ENCODE results near the gene MPPED1. TPM values are rescaled to one million over a fixed set of nuclear protein-coding genes. Genes with fewer than 3 reads are reported as not detected.

The MPPED1 gene
- total RNA-seq, 2 donors from 2014 or later: 0.11 to 0.59 TPM

- 60% methylated on average over 3 of the region's 3 CpGs for WGBS, 2 experiments (ENCODE audit: insufficient coverage in 1 of 2, insufficient read length in 1 of 2)
- Histone ChIP-seq H3K36me3 (ENCODE audit: control insufficient read depth, insufficient read depth, low read length) (no peaks in the 10 kb centered on the region), H3K27ac (ENCODE audit: low read depth, low read length) (no peak overlapping the region), H3K9ac (ENCODE audit: extremely low read depth, low read length, poor library complexity, severe bottlenecking) (no peak overlapping the region), H3K4me1 (ENCODE audit: control insufficient read depth, insufficient read depth, low read length) (peaks cover 3% of the 10 kb centered on the region), H3K27me3 (ENCODE audit: control insufficient read depth, insufficient read depth, low read length, poor library complexity, severe bottlenecking) (no peaks in the 10 kb centered on the region), H3K4me3 (ENCODE audit: low read length) (no peak overlapping the region), H3K9me3 (ENCODE audit: control insufficient read depth, low read length) (no peaks in the 10 kb centered on the region)
- Mint-ChIP-seq H3K9me3 (no peaks in the 10 kb centered on the region), H3K4me3 (no peak overlapping the region), H3K27me3 (ENCODE audit: insufficient read depth) (peaks cover 2% of the 10 kb centered on the region), H3K27ac (no peak overlapping the region), H3K36me3 (ENCODE audit: low read depth) (no peaks in the 10 kb centered on the region), H3K4me1 (peaks cover 7% of the 10 kb centered on the region)
- TF ChIP-seq CTCF (conservative IDR thresholded peaks at IDR 0.05): no peak
- no peak for DNase-seq
Observed at GRCh38 chr22:43491177-43491576, 79.4 kb downstream of the MPPED1 start.

- 85 to 100% methylated on average over 1 of the region's 1 CpG for WGBS, 2 experiments (ENCODE audit: insufficient coverage in 1 of 2, insufficient read length in 1 of 2)
- Histone ChIP-seq H3K9me3 (ENCODE audit: control insufficient read depth, low read length) (no peaks in the 10 kb centered on the region), H3K4me1 (ENCODE audit: control insufficient read depth, insufficient read depth, low read length) (peaks cover 3% of the 10 kb centered on the region), H3K27me3 (ENCODE audit: control insufficient read depth, insufficient read depth, low read length, poor library complexity, severe bottlenecking) (no peaks in the 10 kb centered on the region), H3K4me3 (ENCODE audit: low read length) (no peak overlapping the region), H3K27ac (ENCODE audit: low read depth, low read length) (no peak overlapping the region), H3K9ac (ENCODE audit: extremely low read depth, low read length, poor library complexity, severe bottlenecking) (no peak overlapping the region), H3K36me3 (ENCODE audit: control insufficient read depth, insufficient read depth, low read length) (no peaks in the 10 kb centered on the region)
- Mint-ChIP-seq H3K27me3 (ENCODE audit: insufficient read depth) (peaks cover 2% of the 10 kb centered on the region), H3K9me3 (no peaks in the 10 kb centered on the region), H3K4me1 (peaks cover 7% of the 10 kb centered on the region), H3K27ac (no peak overlapping the region), H3K36me3 (ENCODE audit: low read depth) (no peaks in the 10 kb centered on the region), H3K4me3 (no peak overlapping the region)
- TF ChIP-seq CTCF (conservative IDR thresholded peaks at IDR 0.05): no peak
- no peak for DNase-seq
Observed at GRCh38 chr22:43491737-43492136, 79.9 kb downstream of the MPPED1 start.

GRCh38 chr22:43493297-43493696 lies 81.5 kb downstream of the MPPED1 start:
- no peak overlapping the region for H3K27ac Mint-ChIP-seq
- H3K4me1 Mint-ChIP-seq: peaks cover 6% of the 10 kb centered on the region
- no peaks in the 10 kb centered on the region for H3K36me3 Mint-ChIP-seq (ENCODE audit: low read depth)
- no peaks in the 10 kb centered on the region for H3K9me3 ChIP-seq (ENCODE audit: control insufficient read depth, low read length)
- no peak overlapping the region for H3K4me3 Mint-ChIP-seq
- no peak for DNase-seq
- no peak for TF ChIP-seq CTCF (conservative IDR thresholded peaks at IDR 0.05)
- H3K27me3 Mint-ChIP-seq (ENCODE audit: insufficient read depth): peaks cover 2% of the 10 kb centered on the region
- WGBS, 2 experiments (ENCODE audit: insufficient coverage in 1 of 2, insufficient read length in 1 of 2): 76 to 90% methylated on average over 3 to 5 of the region's 5 CpGs
- no peak overlapping the region for H3K27ac ChIP-seq (ENCODE audit: low read depth, low read length)
- no peaks in the 10 kb centered on the region for H3K4me1 ChIP-seq (ENCODE audit: control insufficient read depth, insufficient read depth, low read length)
- no peaks in the 10 kb centered on the region for H3K27me3 ChIP-seq (ENCODE audit: control insufficient read depth, insufficient read depth, low read length, poor library complexity, severe bottlenecking)
- no peak overlapping the region for H3K9ac ChIP-seq (ENCODE audit: extremely low read depth, low read length, poor library complexity, severe bottlenecking)
- no peak overlapping the region for H3K4me3 ChIP-seq (ENCODE audit: low read length)
- H3K36me3 ChIP-seq (ENCODE audit: control insufficient read depth, insufficient read depth, low read length): no peaks in the 10 kb centered on the region
- H3K9me3 Mint-ChIP-seq: peaks cover 7% of the 10 kb centered on the region
